Measurements from ENCODE around the gene TMEM53. TPM values are rescaled to one million over a fixed set of nuclear protein-coding genes. Genes with fewer than 3 reads are reported as not detected.

Gene TMEM53
- polyA plus RNA-seq, 1 of the 3 experiments (the other 2 are of a cell fraction): 14.9 TPM

DNA sequence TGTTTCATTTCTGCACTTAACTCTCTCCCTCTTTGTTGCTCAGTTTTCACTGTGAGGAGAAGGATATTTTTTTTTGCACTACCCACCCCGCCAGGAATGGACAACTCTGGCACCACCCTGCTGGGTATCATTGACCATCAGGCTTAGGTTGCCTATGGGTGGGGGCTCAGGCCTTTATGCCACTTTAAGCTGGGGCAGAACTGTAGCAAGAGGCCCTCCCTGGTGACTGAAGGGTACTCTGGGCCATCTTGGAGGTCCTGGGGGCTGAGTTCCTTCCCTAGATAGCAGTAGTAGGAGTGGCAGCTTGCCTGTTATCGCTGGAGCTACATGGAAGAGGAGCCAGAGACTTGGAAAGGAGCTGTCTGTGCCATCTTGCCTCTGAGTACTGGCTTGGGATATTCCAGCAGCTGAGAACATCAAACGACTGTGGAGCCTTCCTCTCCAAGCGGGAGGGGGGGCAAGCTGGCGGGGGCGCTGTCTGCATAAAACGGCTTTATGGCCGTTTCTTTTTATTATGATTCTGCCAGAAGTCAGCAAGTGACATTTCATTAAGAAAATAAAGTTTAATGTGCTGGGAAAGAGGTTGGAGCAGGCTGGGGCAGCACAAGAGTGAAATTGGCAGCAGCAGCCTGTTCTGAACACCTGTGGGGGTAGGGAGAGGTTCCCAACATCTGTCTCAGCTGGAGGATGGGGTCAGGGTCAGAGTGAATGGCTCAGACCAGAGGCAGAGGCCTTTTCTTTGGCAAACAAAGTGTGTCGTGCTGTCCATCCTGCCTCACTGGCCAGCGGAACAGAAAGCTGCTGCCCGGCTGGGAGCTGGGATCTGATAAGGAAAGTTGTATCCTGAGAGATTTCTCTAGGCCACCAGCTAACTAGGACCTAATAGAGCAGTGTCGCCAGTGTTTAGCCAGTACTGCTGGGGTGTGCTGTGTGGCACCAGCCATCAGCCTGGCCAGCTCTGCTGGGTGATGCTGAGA lies 32.9 kb downstream of the TMEM53 start:
- ChIA-PET CTCF (interaction anchor here (0.9 to 15.4 kb wide), 9 partner anchors 9 to 636 kb away, joined by 3 to 163 read pairs (median 4); no protein-coding TSS in a partner anchor), POLR2A (interaction anchor here (1.1 to 4.0 kb wide), 3 partner anchors 10 to 26 kb away, joined by 3 to 49 read pairs (median 7); no protein-coding TSS in a partner anchor)
- no peaks in the 10 kb centered on the region for H3K9me3 ChIP-seq
- peak overlapping the region in 1 of 2 experiments; percentile 14; a peak in 1 of 4 replicates for H3K27ac ChIP-seq (ENCODE audit: low read depth in 2 of 2, low read length in 1 of 2)
- H3K4me2 ChIP-seq: no peak overlapping the region
- no peak overlapping the region for H3K9ac ChIP-seq
- TF ChIP-seq EP300 (IDR thresholded peaks at IDR 0.05; ENCODE audit: borderline replicate concordance in 1 of 2, low read depth in 1 of 2, low read length in 1 of 2): no peak
- TF ChIP-seq RXRA (IDR thresholded peaks at IDR 0.05; ENCODE audit: borderline replicate concordance, low read depth): no peak
- no peak for TF ChIP-seq TEAD4 (IDR thresholded peaks at IDR 0.05; ENCODE audit: borderline replicate concordance, insufficient read depth)
- no peak for TF ChIP-seq EZH2phosphoT487 (IDR thresholded peaks at IDR 0.05; ENCODE audit: borderline replicate concordance, low read depth)
- no peak for TF ChIP-seq YY1 (IDR thresholded peaks at IDR 0.05; ENCODE audit: low read depth)
- no peak for TF ChIP-seq GABPA (IDR thresholded peaks at IDR 0.05; ENCODE audit: low read depth)
- no peak for TF ChIP-seq FOSL2 (IDR thresholded peaks at IDR 0.05; ENCODE audit: borderline replicate concordance, low read depth)
- TF ChIP-seq, protein P1, sequence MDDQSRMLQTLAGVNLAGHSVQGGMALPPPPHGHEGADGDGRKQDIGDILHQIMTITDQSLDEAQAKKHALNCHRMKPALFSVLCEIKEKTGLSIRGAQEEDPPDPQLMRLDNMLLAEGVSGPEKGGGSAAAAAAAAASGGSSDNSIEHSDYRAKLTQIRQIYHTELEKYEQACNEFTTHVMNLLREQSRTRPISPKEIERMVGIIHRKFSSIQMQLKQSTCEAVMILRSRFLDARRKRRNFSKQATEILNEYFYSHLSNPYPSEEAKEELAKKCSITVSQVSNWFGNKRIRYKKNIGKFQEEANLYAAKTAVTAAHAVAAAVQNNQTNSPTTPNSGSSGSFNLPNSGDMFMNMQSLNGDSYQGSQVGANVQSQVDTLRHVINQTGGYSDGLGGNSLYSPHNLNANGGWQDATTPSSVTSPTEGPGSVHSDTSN (IDR thresholded peaks at IDR 0.05): no peak
- no peak; the same call in 1 of the 2 replicates for TF ChIP-seq POLR2AphosphoS5 (IDR thresholded peaks at IDR 0.05; ENCODE audit: low read depth, low read length)
- TF ChIP-seq RFX5 (IDR thresholded peaks at IDR 0.05; ENCODE audit: low read length): no peak
- TF ChIP-seq SMC3 (IDR thresholded peaks at IDR 0.05; ENCODE audit: low read depth, low read length): no peak
- TF ChIP-seq RAD21 (IDR thresholded peaks at IDR 0.05; ENCODE audit: low read length): no peak
- no peak for TF ChIP-seq NFIC (IDR thresholded peaks at IDR 0.05; ENCODE audit: borderline replicate concordance)
- TF ChIP-seq GATA2 (CRISPR knock-in tag; IDR thresholded peaks at IDR 0.05): no peak
- no peak for TF ChIP-seq MEF2A (IDR thresholded peaks at IDR 0.05; ENCODE audit: borderline replicate concordance, low read depth)
- no peak for TF ChIP-seq CHD2 (IDR thresholded peaks at IDR 0.05; ENCODE audit: low read length, partially characterized antibody)
- H3K27me3 ChIP-seq (ENCODE audit: insufficient read depth): no peaks in the 10 kb centered on the region
- H3K36me3 ChIP-seq (replicated peaks in 1 of 2; ENCODE audit: control insufficient read depth in 1 of 2, insufficient read depth in 2 of 2, low read length in 1 of 2): peaks cover 13 to 85% of the 10 kb centered on the region in 2 experiments
- no peaks in the 10 kb centered on the region for H3F3A ChIP-seq (replicated peaks; ENCODE audit: insufficient read depth)
- 84% methylated on average over 11 of the region's 12 CpGs for WGBS (ENCODE audit: low lambda C conversion rate)
- H3K4me3 ChIP-seq (ENCODE audit: low read depth in 2 of 2, low read length in 1 of 2): no peak overlapping the region
- no peaks in the 10 kb centered on the region for H4K20me1 ChIP-seq (ENCODE audit: insufficient read depth)
- DNase-seq: peak; percentile 59
- H3K79me2 ChIP-seq (ENCODE audit: insufficient read depth): no peaks in the 10 kb centered on the region
- no peaks in the 10 kb centered on the region for H3K9me2 ChIP-seq
- H3K4me1 ChIP-seq (ENCODE audit: control insufficient read depth in 1 of 2, insufficient read depth in 2 of 2, low read depth in 1 of 2, low read length in 1 of 2): peaks cover 0 to 42% of the 10 kb centered on the region in 2 experiments; a peak in 1 of 4 replicates
- no peak overlapping the region for H2AFZ ChIP-seq (ENCODE audit: low read depth)
